ENCODE measurements around the gene C4BPB.

- TF ChIP-seq, protein P1, sequence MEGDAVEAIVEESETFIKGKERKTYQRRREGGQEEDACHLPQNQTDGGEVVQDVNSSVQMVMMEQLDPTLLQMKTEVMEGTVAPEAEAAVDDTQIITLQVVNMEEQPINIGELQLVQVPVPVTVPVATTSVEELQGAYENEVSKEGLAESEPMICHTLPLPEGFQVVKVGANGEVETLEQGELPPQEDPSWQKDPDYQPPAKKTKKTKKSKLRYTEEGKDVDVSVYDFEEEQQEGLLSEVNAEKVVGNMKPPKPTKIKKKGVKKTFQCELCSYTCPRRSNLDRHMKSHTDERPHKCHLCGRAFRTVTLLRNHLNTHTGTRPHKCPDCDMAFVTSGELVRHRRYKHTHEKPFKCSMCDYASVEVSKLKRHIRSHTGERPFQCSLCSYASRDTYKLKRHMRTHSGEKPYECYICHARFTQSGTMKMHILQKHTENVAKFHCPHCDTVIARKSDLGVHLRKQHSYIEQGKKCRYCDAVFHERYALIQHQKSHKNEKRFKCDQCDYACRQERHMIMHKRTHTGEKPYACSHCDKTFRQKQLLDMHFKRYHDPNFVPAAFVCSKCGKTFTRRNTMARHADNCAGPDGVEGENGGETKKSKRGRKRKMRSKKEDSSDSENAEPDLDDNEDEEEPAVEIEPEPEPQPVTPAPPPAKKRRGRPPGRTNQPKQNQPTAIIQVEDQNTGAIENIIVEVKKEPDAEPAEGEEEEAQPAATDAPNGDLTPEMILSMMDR (conservative IDR thresholded peaks at IDR 0.05; ENCODE audit: low read length) = no peak
- no peak for TF ChIP-seq EZH2phosphoT487 (IDR thresholded peaks at IDR 0.05; ENCODE audit: borderline replicate concordance, low read depth, low read length)
Measured at GRCh38 chr1:207048041-207048440, 40.6 kb upstream of the C4BPB start.

All from OCI-LY7 (cell line).